22Rv1 (cell line): Measurements from ENCODE around the gene PDE6A.

ENCODE experiments used
- CTCF ChIP-seq: fragments of 450-650 bp; IDR thresholded peaks from 2 replicates; pipeline ENCODE4 v1.5.1; 2017; ENCODE audit warnings: mild to moderate bottlenecking
- ZFX ChIP-seq: fragments of 450-650 bp; IDR thresholded peaks from 2 replicates; pipeline ENCODE4 v1.6.1; 2017; ENCODE audit warnings: antibody characterized with exemption, borderline replicate concordance

DNA sequence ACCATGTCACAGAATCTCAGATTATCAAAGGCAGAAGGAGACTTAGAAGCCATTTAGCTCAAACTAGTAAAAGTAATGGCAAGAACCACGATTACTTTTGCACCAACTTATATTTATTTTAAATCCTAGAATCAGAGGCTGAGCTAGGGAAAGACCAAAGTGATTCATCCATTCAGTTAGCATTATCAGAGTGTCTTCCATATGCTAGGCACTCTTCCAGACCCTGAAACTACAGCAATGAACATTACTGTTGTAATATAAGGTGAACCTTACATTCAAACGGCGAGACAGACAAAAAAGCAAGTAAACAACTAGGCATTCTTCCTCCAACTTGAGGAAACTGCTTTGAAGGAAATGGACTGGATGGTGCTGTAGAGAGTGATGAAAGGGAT lies 7.9 kb downstream of the PDE6A start:
- TF ChIP-seq ZFX, result no peak
- no peak for TF ChIP-seq CTCF
